ENCODE measurements around the gene SLC5A6. TPM values are rescaled to one million over a fixed set of nuclear protein-coding genes. Genes with fewer than 3 reads are reported as not detected.

Gene SLC5A6
- total and polyA plus RNA-seq, 2 of the 4 experiments (the other 2 are of a cell fraction): 28.8 to 34.2 TPM

DNA sequence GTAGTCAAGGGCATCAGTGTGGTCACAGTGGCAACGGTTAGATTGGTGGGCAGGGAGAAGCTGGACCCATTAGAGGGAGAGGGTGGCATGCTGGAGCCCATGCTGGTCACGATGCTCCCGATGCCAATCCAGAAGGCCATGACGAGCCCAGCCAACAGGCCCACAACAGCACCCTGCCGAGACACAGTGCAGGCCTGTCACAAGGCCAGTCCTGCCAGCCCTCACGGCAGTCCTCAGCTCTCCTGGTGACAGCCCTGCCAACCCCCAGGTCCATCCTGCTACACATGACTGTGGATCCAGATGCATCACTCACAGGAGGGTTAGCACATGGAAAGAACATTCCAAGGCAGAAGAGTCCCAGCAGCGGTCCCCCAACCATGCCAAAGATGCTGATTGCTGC is 10.4 kb downstream of the SLC5A6 start:
- Histone ChIP-seq H3K14ac (replicated peaks; ENCODE audit: low read depth, low read length) (no peak overlapping the region), H3K9me3 (ENCODE audit: control insufficient read depth, insufficient read depth, low read length) (no peaks in the 10 kb centered on the region), H2BK120ac (ENCODE audit: low read depth, low read length) (no peak overlapping the region), H4K91ac (ENCODE audit: insufficient read depth, low read depth, low read length) (no peak overlapping the region), H4K20me1 (ENCODE audit: insufficient read depth, low read length) (no peaks in the 10 kb centered on the region; the same call in 1 of the 2 replicates), H3K9ac (ENCODE audit: low read depth, low read length) (no peak overlapping the region), H3K27ac (ENCODE audit: insufficient read depth, low read length) (no peak overlapping the region), H3K4me2 (ENCODE audit: low read depth, low read length) (no peak overlapping the region), H3K23ac (ENCODE audit: low read depth, low read length) (no peak overlapping the region), H4K5ac (ENCODE audit: low read depth, low read length) (no peak overlapping the region), H4K8ac (ENCODE audit: low read depth in 2 of 2, low read length in 2 of 2) (no peak overlapping the region), H3K36me3 (ENCODE audit: control insufficient read depth, insufficient read depth, low read length) (peaks cover 45% of the 10 kb centered on the region), H3K4me3 (ENCODE audit: insufficient read depth, low read depth, low read length) (no peak overlapping the region), H3K27me3 (ENCODE audit: control insufficient read depth, insufficient read depth, low read length) (no peaks in the 10 kb centered on the region), H3K4ac (ENCODE audit: low read depth, low read length) (no peak overlapping the region), H2AK9ac (replicated peaks; ENCODE audit: low read depth, low read length, poor library complexity) (peak overlapping the region; percentile 28), H2BK20ac (ENCODE audit: low read depth, low read length) (no peak overlapping the region), H2BK15ac (ENCODE audit: low read depth, low read length) (no peak overlapping the region), H2AK5ac (ENCODE audit: low read depth, low read length) (no peak overlapping the region), H2AFZ (replicated peaks; ENCODE audit: low read length, poor library complexity) (no peak overlapping the region), H3K18ac (ENCODE audit: low read depth, low read length) (no peak overlapping the region), H2BK5ac (ENCODE audit: low read depth, low read length, poor library complexity, severe bottlenecking) (no peak overlapping the region), H3K9me1 (ENCODE audit: insufficient read depth, low read length) (no peaks in the 10 kb centered on the region; the same call in 1 of the 2 replicates), H3K79me1 (ENCODE audit: low read depth in 1 of 2, low read length in 2 of 2) (no peaks in the 10 kb centered on the region), H3K56ac (ENCODE audit: extremely low read depth, insufficient read depth, low read length) (no peak overlapping the region), H3K4me1 (ENCODE audit: control insufficient read depth, insufficient read depth, low read length) (no peaks in the 10 kb centered on the region)
- ATAC-seq (ENCODE audit: low read depth) (no peak), DNase-seq (no peak)
- in situ Hi-C loops (cut with MboI; ENCODE audit: low sequenced_read_pairs): no loop called here
- CTCF ChIA-PET: no interaction called here
- POLR2A ChIA-PET (ENCODE audit: unreplicated experiment): no interaction called here
- no TSS peak for BruUV-seq (replicated peaks)
- intact Hi-C loops (cut with micrococcal nuclease): no loop called here
- WGBS, 2 experiments (ENCODE audit: extremely low coverage in 2 of 2, insufficient read length in 1 of 2): 100% methylated on average over 1 of the region's 7 CpGs; no CpG with 5 or more reads in 1 of the 2 experiments
- no peak for TF ChIP-seq BHLHE40 (IDR thresholded peaks at IDR 0.05; ENCODE audit: low read depth, low read length)
- TF ChIP-seq CEBPB (IDR thresholded peaks at IDR 0.05; ENCODE audit: low read depth, low read length): no peak
- TF ChIP-seq FOS (IDR thresholded peaks at IDR 0.05; ENCODE audit: low read depth, low read length): no peak
- no peak for TF ChIP-seq SMC3 (IDR thresholded peaks at IDR 0.05; ENCODE audit: low read depth, low read length)
- no peak for TF ChIP-seq RCOR1 (IDR thresholded peaks at IDR 0.05; ENCODE audit: insufficient replicate concordance, low read length)
- no peak for TF ChIP-seq NFE2L2 (IDR thresholded peaks at IDR 0.05; ENCODE audit: low read depth, low read length)
- TF ChIP-seq CHD1 (IDR thresholded peaks at IDR 0.05; ENCODE audit: low read depth, low read length): no peak
- no peak for TF ChIP-seq MAFK (IDR thresholded peaks at IDR 0.05; ENCODE audit: low read depth, low read length)
- TF ChIP-seq MXI1 (IDR thresholded peaks at IDR 0.05; ENCODE audit: borderline replicate concordance, low read depth, low read length): no peak
- TF ChIP-seq RFX5 (IDR thresholded peaks at IDR 0.05; ENCODE audit: low read depth, low read length): no peak
- no peak for TF ChIP-seq MAZ (IDR thresholded peaks at IDR 0.05; ENCODE audit: borderline replicate concordance, low read depth, low read length)
- TF ChIP-seq POLR2A (IDR thresholded peaks at IDR 0.05; ENCODE audit: low read depth, low read length): no peak
- TF ChIP-seq, protein P1, sequence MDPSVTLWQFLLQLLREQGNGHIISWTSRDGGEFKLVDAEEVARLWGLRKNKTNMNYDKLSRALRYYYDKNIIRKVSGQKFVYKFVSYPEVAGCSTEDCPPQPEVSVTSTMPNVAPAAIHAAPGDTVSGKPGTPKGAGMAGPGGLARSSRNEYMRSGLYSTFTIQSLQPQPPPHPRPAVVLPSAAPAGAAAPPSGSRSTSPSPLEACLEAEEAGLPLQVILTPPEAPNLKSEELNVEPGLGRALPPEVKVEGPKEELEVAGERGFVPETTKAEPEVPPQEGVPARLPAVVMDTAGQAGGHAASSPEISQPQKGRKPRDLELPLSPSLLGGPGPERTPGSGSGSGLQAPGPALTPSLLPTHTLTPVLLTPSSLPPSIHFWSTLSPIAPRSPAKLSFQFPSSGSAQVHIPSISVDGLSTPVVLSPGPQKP (IDR thresholded peaks at IDR 0.05; ENCODE audit: borderline replicate concordance, low read depth, low read length): no peak
- TF ChIP-seq, protein P2, sequence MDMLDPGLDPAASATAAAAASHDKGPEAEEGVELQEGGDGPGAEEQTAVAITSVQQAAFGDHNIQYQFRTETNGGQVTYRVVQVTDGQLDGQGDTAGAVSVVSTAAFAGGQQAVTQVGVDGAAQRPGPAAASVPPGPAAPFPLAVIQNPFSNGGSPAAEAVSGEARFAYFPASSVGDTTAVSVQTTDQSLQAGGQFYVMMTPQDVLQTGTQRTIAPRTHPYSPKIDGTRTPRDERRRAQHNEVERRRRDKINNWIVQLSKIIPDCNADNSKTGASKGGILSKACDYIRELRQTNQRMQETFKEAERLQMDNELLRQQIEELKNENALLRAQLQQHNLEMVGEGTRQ (IDR thresholded peaks at IDR 0.05; ENCODE audit: low read depth, low read length): no peak
- TF ChIP-seq, protein P3, sequence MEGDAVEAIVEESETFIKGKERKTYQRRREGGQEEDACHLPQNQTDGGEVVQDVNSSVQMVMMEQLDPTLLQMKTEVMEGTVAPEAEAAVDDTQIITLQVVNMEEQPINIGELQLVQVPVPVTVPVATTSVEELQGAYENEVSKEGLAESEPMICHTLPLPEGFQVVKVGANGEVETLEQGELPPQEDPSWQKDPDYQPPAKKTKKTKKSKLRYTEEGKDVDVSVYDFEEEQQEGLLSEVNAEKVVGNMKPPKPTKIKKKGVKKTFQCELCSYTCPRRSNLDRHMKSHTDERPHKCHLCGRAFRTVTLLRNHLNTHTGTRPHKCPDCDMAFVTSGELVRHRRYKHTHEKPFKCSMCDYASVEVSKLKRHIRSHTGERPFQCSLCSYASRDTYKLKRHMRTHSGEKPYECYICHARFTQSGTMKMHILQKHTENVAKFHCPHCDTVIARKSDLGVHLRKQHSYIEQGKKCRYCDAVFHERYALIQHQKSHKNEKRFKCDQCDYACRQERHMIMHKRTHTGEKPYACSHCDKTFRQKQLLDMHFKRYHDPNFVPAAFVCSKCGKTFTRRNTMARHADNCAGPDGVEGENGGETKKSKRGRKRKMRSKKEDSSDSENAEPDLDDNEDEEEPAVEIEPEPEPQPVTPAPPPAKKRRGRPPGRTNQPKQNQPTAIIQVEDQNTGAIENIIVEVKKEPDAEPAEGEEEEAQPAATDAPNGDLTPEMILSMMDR (conservative IDR thresholded peaks at IDR 0.05; ENCODE audit: low read depth, low read length): no peak
- no peak for TF ChIP-seq RAD21 (IDR thresholded peaks at IDR 0.05; ENCODE audit: low read length)
- dilution Hi-C loops (cut with HindIII; ENCODE audit: low sequenced_read_pairs, unreplicated experiment): no loop called here

All from IMR-90 (cell line).